Ectodermal cell (in vitro differentiated cells): ENCODE results near the gene FBH1.
"Not testable (repeated sequence)": the region's sequence is repeated elsewhere in the genome, so short reads cannot be mapped to it uniquely, and the experiment has no call there.

ENCODE experiments used
- H3K27ac ChIP-seq: 2 replicates; pipeline ENCODE4 v1.7.0; 2013; ENCODE audit warnings: mild to moderate bottlenecking, low read depth, low read length; ENCODE audit not compliant: insufficient read depth, poor library complexity, severe bottlenecking
- H3K27me3 ChIP-seq: 2 replicates; pipeline ENCODE4 v1.7.0; 2013; ENCODE audit warnings: mild to moderate bottlenecking, low read length; ENCODE audit not compliant: insufficient read depth, control insufficient read depth, poor library complexity, severe bottlenecking
- H3K36me3 ChIP-seq: one replicate; pipeline ENCODE4 v1.7.0; 2013; ENCODE audit warnings: low read length; ENCODE audit not compliant: control insufficient read depth, insufficient read depth
- H3K4me1 ChIP-seq: one replicate; pipeline ENCODE4 v1.7.0; 2013; ENCODE audit warnings: low read length; ENCODE audit not compliant: control insufficient read depth, insufficient read depth
- H3K4me3 ChIP-seq: 2 replicates; pipeline ENCODE4 v1.7.0; 2013; ENCODE audit warnings: low read depth, low read length, control low read depth; ENCODE audit not compliant: insufficient read depth
- H3K9me3 ChIP-seq: 2 replicates; pipeline ENCODE4 v1.7.0; 2013; ENCODE audit warnings: mild to moderate bottlenecking, low read length, moderate library complexity; ENCODE audit not compliant: control insufficient read depth
- WGBS, 2 experiments: methylation state at CpG; one replicate each; pipeline ENCODE4 v1.1.7; 2013; ENCODE audit warnings: missing lambda C conversion rate in 2 of 2; 5-methylcytosine and 5-hydroxymethylcytosine counted together

The FBH1 gene

DNA sequence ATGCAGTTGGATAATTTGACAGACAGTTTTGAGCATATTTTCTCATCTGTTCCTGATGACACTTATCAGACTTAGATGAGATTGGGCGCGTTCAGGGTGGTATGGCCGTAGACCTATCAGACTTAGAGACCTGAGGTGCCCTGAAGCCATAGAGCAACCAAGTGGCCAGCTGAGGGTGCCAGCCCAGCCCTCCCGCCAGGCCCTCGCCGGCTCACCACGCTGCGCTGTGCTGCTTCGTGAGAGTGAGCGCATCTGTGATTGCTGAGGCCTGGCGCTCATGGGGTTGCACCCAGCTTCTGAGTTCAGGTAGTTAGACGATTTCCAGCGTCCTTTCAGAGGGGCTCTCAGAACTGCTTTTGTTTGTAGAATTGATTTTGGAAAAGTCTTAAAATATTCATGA, 10.2 kb downstream of the FBH1 start:
- Histone ChIP-seq H3K4me3 (no peak overlapping the region), H3K27ac (no peak overlapping the region), H3K36me3 (peaks cover 7% of the 10 kb centered on the region), H3K27me3 (no peaks in the 10 kb centered on the region), H3K9me3 (no peaks in the 10 kb centered on the region), H3K4me1 (peaks cover 5% of the 10 kb centered on the region)
- WGBS, 2 experiments: 96% methylated on average over 13 of the region's 13 CpGs

DNA sequence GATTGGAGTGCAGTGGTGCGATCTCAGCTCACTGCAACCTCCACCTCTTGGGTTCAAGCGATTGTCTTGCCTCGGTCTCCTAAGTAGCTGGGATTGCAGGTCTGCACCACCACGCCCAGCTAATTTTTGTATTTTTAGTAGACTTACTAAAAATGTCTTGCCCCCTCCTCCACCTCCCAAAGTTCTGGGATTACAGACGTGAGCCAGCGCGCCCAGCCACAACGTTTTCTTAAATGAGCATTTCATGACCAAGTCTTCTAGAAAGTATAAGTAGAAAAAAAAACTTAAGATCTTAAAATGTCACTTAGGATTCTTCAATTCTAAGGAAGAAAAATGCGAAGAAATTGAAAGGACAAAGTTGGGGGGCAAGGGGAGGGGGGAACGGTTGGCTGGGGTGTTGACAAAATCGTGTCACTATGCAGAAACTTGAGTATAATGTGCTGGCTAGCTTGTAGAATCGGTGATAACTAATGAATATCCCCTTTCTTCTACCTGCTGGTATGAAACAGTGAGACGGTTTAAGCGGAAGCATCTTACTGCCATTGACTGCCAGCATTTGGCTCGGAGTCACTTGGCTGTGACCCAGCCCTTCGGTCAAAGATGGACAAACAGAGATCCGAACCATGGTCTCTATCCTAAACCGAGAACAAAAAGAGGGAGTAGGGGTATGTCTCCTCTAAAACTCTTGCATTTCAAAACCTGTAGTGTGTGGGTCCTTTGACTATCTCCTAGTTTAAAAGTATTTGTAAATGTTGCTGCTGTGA, 12.7 kb downstream of the FBH1 start:
- Histone ChIP-seq H3K4me1 (no peaks in the 10 kb centered on the region), H3K36me3 (peaks cover 2% of the 10 kb centered on the region), H3K27ac (no peak overlapping the region), H3K9me3 (no peaks in the 10 kb centered on the region), H3K4me3 (no peak overlapping the region), H3K27me3 (no peaks in the 10 kb centered on the region)
- WGBS, 2 experiments: 95 to 96% methylated on average over 15 to 18 of the region's 18 CpGs

DNA sequence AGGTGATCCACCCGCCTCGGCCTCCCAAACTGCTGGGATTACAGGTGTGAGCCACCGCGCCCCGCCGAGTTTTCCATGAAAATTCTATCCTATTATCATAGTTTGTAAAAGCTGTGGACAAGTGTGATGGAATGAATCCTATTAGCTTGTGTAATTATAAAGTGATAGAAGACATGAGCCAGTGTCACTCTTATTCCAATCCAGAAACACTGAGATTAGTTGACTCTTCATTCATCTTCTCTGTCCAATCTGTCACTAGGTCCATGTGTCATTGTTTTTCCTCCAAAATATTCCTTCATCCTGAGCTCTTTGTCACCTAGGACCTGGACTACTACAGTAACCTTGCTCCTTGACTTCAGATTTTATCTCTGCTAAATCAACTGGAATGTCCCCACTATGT, 13.5 kb downstream of the FBH1 start:
- H3K4me1 ChIP-seq: no peaks in the 10 kb centered on the region
- peaks cover 2% of the 10 kb centered on the region for H3K36me3 ChIP-seq
- H3K27me3 ChIP-seq: no peaks in the 10 kb centered on the region
- WGBS, 2 experiments: 91 to 97% methylated on average over 6 of the region's 6 CpGs
- H3K27ac ChIP-seq: no peak overlapping the region
- no peak overlapping the region for H3K4me3 ChIP-seq
- H3K9me3 ChIP-seq: no peaks in the 10 kb centered on the region

DNA sequence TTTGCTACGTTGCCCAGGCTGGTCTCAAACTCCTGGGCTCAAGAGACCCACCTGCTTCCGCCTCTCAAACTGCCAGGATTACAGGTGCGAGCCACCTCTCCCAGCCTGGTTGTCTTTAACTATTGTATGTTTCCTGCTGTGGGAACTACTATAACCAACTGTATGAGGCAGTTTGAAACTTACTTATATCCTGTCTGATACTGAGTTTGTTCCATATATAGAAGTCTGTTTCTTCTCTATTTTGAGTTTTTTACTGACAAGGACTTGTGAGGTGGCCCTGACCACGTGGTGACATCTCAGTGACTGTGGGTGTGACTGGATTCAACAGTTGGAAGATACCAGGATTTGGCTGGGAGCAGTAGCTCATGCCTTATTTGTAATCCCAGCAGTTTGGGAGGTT, 14.2 kb downstream of the FBH1 start:
- peaks cover 8% of the 10 kb centered on the region for H3K36me3 ChIP-seq
- no peak overlapping the region for H3K27ac ChIP-seq
- no peaks in the 10 kb centered on the region for H3K4me1 ChIP-seq
- WGBS, 2 experiments: 70 to 95% methylated on average over 3 to 4 of the region's 4 CpGs
- H3K4me3 ChIP-seq: no peak overlapping the region
- no peaks in the 10 kb centered on the region for H3K9me3 ChIP-seq
- H3K27me3 ChIP-seq: no peaks in the 10 kb centered on the region

DNA sequence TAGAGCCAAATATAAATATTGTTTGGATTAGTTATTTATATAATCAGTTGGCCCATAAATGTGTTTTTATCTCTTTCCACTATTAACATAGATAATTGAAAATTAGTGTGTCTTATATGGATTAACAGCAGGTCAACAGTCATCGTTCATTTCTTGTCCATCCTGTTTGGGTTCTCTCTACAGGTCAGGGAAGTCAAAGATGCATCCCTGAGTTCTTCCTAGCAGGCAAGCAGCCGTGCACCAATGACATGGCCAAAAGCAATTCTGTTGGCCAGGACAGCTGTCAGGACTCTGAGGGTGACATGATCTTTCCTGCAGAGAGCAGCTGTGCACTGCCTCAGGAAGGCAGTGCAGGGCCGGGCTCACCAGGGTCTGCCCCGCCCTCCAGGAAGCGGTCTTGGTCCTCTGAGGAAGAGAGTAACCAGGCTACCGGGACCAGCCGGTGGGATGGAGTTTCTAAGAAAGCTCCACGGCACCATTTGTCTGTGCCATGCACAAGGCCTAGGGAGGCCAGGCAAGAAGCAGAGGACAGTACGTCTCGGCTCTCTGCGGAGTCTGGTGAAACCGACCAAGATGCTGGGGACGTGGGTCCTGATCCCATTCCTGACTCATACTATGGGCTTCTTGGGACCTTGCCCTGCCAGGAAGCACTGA, 15.9 kb downstream of the FBH1 start:
- peaks cover 23% of the 10 kb centered on the region for H3K36me3 ChIP-seq
- H3K9me3 ChIP-seq: no peaks in the 10 kb centered on the region
- no peaks in the 10 kb centered on the region for H3K27me3 ChIP-seq
- H3K4me1 ChIP-seq: no peaks in the 10 kb centered on the region
- no peak overlapping the region for H3K27ac ChIP-seq
- 93 to 95% methylated on average over 13 of the region's 13 CpGs for WGBS, 2 experiments
- H3K4me3 ChIP-seq: no peak overlapping the region

DNA sequence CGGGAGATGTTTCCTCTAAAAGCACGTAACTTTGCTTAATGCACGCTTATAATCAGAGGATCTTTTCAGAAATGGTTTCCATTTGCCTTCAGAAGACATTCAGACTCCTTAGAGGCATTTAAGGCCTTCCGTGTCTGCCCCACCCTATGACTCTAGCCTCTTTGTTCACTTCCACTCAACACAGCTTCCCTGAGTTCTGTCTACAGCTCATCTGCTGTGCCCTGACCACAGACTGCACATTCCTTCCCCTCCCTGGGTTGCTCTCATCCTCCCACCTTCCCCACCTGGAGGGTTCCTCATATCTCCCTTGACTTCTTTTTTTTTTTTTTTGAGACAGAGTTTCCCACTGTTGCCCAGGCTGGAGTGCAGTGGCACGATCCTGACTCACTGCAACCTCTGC, 16.6 kb downstream of the FBH1 start:
- no peak overlapping the region for H3K4me3 ChIP-seq
- H3K27me3 ChIP-seq: no peaks in the 10 kb centered on the region
- H3K36me3 ChIP-seq: peaks cover 26% of the 10 kb centered on the region
- H3K9me3 ChIP-seq: no peaks in the 10 kb centered on the region
- 82 to 86% methylated on average over 5 of the region's 5 CpGs for WGBS, 2 experiments
- no peak overlapping the region for H3K27ac ChIP-seq
- H3K4me1 ChIP-seq: no peaks in the 10 kb centered on the region

DNA sequence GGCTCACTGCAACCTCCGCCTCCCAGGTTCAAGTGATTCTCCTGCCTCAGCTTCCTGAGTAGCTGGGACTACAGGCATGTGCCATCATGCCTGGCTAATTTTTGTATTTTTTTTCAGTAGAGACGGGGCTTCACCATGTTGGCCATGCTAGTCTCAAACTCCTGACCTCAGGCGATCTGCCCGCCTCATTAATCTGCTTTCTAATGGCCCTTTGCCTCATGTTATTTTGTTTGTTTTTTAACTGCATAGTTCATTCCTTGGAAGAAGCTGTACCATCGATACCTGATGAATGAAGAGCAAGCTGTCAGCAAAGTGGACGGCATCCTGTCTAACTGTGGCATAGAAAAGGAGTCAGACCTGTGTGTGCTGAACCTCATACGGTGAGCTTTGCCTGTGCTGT, 18.6 kb downstream of the FBH1 start:
- not testable (repeated sequence) for H3K27me3 ChIP-seq, H3K4me3 ChIP-seq, H3K27ac ChIP-seq, H3K9me3 ChIP-seq, H3K4me1 ChIP-seq
- H3K36me3 ChIP-seq: peaks cover 29% of the 10 kb centered on the region
- WGBS, 2 experiments: 94% methylated on average over 7 of the region's 7 CpGs

DNA sequence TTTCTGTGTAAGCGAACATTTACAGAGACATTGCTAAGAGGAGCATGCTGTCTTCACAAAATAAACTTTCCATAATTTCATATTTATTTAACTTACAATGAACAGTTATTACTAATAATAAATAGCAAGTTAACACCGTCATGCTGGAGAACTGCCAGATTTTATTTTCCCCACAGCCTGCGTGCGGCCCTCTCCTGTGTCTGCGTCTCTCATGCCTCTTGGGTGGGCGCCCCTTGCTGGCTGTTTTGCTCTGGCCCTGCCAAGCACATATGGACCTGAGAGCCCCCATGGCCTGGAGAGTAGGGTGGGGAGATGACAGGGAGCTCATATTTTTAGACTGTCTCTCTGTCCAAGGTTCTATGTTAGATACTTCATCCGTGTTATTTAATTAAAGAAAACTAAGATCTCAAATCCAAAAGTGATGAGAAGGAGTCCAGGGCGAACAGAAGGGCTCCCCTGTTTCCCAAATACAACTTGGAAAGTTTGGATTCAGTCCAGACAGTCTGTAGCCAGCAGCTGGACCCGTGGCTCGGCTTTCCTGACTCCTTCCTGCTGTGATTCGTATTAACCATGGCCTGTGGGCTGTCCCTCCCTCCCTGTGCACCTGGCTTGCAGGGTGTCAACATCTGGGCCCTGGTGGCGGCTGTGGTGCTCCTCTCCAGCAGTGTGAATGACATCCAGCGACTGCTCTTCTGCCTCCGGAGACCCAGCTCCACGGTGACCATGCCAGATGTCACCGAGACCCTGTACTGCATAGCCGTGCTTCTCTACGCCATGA, 20.5 kb downstream of the FBH1 start:
- no peaks in the 10 kb centered on the region for H3K27me3 ChIP-seq
- no peaks in the 10 kb centered on the region for H3K9me3 ChIP-seq
- H3K36me3 ChIP-seq: peaks cover 42% of the 10 kb centered on the region
- no peak overlapping the region for H3K27ac ChIP-seq
- WGBS, 2 experiments: 93 to 95% methylated on average over 18 of the region's 18 CpGs
- H3K4me3 ChIP-seq: no peak overlapping the region
- no peaks in the 10 kb centered on the region for H3K4me1 ChIP-seq

DNA sequence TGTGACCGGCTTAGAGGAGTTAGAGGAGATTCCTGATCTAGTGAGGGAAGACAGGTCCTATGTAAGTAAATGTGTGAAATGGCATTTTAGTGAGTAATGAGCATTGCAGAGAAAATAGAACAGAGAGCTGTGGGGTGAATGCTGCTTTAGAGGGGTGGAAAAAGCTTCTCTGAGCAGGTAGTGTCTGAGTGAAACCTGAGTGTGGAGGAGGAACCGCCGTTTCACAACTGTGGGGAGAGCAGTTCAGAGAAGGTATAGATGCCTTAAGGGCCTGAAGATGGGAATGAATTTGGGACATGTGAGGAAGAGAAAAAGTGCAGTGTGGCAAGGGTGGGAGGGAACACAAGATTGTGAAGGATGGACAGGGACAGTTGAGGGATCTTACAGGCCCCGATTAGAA, 21.6 kb downstream of the FBH1 start:
- peaks cover 54% of the 10 kb centered on the region for H3K36me3 ChIP-seq
- no peaks in the 10 kb centered on the region for H3K27me3 ChIP-seq
- H3K27ac ChIP-seq: no peak overlapping the region
- H3K4me3 ChIP-seq: no peak overlapping the region
- H3K9me3 ChIP-seq: no peaks in the 10 kb centered on the region
- 96 to 98% methylated on average over 4 of the region's 4 CpGs for WGBS, 2 experiments
- H3K4me1 ChIP-seq: no peaks in the 10 kb centered on the region

DNA sequence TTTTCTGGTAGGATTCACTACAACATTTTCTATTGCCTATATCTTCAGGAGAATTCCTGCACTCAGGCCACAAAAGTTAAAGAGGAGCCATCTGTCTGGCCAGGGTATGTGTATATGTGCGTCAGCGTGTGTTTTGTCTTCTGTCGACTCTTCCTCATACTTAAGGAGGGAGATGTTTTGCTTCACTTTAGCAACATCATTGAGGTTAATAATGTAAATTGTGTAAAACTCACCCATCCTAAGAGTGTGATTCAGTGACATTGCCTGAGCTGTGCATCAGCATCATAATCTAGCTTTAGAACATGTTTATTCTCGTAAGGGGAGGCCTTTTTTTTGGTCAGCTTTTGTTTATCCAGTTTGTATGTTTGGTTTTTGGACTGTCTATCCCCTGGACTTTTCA, 23.7 kb downstream of the FBH1 start:
- Histone ChIP-seq H3K27me3 (no peaks in the 10 kb centered on the region), H3K4me3 (no peak overlapping the region), H3K4me1 (no peaks in the 10 kb centered on the region), H3K9me3 (no peaks in the 10 kb centered on the region), H3K36me3 (peaks cover 73% of the 10 kb centered on the region), H3K27ac (no peak overlapping the region)
- WGBS, 2 experiments: 95 to 100% methylated on average over 4 of the region's 4 CpGs
